Renal pelvis (tissue), 4 donors: ENCODE measurements around the gene SRGAP1. TPM values are rescaled to one million over a fixed set of nuclear protein-coding genes. Genes with fewer than 3 reads are reported as not detected.
"Not testable (repeated sequence)": the region's sequence is repeated elsewhere in the genome, so short reads cannot be mapped to it uniquely, and the experiment has no call there.

Experiments
- DNase-seq: peaks from one replicate; pipeline ENCODE4 v3.0.0-alpha.2; 2013
- polyA plus RNA-seq, 3 donors: library from polyadenylated mRNA; unstranded; fragments of 120-200 nt; gene quantifications; one replicate each; pipeline ENCODE4 v1.2.1, GENCODE V29; 2013; ENCODE audit not compliant: insufficient read length in 3 of 3

The SRGAP1 gene
- polyA plus RNA-seq, 3 donors, result 19.7 to 33.4 (median 24.3) TPM

DNA sequence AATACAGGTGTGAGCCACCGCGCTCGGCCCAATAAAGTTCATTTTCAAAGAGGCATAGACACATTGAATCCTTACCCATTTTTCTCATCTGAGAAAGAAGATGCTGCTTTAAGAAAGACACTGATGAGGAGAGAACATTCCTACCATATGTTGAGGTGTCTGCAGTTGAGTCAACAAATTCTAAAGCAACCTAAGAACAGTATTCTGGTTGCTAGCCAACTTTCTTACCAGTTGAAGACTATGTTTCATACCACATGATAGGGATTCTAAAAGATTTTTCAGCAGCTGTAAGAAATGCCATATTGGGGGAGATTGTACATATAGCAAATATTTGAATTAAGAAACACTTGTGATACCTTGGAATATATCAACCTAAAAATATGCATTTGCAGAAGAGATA, 160.1 kb downstream of the SRGAP1 start:
- DNase-seq, result no peak

DNA sequence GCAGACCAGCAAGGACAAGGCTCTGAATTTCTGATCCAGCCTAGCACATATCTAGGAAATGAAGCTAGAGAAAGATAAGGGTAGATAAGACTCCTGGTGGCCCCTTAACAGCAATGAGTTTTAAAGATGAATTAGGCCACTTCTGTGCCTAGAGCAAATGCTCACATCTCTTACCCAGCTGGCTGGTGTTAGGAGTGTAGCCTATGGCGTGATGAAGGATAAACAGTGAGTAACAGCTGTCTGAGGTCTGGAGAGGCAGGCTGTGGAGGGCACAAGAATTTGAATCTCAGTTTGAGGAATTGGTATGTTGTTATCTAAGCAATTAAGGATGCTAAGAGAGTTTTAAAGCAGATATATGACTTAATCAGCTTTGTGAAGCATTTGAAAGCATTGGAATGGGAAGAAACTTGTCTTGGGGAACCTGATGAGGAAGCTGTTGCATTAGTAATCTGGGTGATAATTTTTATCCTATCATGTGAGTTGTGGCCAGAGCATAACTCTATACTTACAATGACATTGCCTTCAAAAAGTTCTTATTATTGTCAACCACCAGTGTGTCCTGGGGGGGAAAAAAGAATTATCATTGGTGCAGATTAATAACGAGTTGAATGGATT, 161.8 kb downstream of the SRGAP1 start:
- DNase-seq, result no peak

DNA sequence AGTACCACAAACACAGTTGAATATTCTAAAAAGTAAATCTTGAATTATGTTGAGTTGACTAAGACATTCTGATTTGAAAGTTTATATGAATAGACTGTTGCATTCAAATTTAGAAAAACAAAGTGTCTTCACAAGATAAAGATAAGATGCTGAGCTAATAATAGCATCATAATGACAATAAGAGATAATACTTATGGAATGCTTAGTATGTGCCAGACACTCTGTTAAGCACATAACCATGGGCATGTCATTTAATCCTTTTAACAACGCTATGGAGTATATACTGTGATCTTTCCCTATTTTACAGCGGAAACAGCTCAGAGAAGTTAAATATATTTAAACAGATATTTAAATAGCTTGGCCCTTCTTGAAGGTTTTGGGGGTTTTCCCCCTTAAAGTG, 163.4 kb downstream of the SRGAP1 start:
- no peak for DNase-seq

DNA sequence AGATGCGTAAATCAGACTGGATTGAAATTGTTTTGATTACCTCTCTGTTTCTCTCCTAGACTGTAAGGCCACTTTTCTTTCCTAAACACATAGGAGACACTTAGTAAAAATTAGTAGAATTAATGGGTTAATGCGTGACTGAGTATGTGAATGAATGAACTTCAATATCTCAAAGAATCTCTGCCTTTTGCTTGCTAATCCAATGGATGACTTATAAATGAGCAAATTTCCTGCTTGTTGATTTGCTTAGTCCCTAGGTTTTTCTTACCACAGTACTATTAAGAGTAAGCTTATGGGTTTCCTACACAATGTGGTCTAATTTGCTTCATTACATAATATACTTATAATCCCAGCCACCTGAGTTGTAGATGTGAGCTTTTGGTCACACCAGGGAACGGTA, 164.1 kb downstream of the SRGAP1 start:
- DNase-seq, result no peak

DNA sequence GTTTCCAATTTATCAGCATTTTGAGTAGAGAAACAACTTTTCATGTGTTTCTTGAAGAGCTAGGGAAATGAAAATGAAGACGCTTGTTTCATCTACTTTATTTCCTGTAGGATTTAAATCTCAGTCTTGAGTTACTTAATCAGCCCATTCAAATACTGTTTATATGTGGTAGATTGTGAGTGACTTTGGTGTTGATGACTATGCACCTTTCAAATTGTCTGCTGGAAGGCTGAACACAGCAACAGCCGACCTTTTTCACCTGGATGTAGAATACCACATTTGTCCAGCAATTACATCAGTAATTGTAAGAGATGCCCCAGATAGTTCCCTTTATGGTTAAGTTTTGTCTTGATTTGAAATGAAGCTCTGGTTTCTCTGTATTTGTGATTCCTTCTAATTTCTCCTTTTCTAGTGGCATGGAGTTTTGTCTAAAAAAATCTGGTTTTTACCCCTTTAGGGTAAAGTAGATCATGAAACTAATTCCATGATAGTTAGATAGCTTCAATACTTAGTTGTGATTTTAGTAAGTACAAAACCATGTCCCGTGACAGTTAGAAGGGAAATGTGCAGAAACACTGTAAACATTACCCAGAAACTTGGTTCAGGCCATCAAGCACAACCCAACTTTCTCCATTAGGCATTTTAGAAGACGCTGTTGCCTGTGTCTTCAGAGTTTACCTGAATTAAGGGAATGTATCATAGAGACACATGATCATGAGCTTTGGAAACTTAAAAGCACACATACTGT, 165.0 kb downstream of the SRGAP1 start:
- no peak for DNase-seq

DNA sequence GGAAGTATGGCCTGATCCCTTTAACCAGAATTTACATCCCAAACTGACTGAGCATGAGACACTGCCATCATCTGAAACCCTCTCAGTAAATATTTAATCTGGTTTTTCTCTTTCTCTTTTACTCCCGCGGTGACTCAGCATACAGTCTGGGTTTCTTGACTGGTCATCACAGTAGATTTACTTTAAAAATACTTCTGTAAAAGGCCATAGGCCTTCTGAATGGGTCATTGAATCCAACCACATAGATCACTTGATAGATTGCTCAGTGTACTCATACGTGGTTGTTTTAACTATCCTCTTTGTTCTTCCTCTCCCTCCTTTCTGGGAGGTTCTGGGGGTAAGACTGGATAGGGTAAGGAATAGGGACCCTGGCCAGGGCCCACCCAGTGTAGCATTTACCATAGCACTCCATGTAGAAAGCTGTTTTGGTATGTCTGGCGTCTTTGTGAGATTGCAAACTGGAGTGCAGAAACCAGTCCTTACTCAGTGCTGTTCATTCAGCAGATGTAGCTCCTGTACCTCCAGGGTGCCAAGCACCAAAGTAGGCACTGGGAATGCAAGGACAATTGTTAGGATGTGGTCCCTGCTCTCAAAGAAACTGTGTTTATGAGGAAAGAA, 165.7 kb downstream of the SRGAP1 start:
- no peak for DNase-seq

DNA sequence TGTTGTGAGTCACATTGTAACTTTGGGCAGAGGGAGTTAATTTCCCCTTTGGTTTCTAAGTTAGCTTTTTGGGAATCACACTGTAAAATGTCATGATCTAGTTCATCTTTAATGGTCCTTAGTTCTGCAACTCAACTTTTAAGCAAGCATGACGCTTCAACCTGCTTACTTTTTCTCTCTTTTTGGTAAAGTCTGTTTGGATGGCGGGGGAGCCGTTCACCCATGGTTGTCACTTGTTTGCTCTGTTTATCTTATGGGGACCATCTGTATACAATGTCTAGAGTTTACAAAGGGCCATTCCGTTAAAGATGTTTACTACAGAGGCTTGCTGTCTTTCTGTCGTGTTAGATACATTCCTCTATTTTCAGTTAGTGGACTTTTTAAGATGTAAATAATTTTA, 172.0 kb downstream of the SRGAP1 start:
- DNase-seq, result no peak

DNA sequence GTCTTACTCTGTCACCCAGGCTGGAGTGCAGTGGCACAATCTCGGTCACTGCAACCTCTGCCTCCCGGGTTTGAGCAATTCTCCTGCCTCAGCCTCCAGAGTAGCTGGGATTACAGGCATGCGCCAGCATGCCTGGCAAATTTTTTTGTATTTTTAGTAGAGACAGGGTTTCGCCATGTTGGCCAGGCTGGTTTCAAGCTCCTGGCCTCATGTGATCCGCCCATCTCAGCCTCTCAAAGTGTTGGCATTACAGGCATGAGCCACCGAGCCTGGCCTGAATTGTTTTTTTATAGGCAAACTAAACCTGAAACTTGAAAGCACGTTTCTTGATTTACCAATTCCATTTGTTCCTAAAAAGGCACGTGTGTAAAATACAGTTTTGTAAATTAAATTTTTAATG, 173.6 kb downstream of the SRGAP1 start:
- DNase-seq, result not testable (repeated sequence)

DNA sequence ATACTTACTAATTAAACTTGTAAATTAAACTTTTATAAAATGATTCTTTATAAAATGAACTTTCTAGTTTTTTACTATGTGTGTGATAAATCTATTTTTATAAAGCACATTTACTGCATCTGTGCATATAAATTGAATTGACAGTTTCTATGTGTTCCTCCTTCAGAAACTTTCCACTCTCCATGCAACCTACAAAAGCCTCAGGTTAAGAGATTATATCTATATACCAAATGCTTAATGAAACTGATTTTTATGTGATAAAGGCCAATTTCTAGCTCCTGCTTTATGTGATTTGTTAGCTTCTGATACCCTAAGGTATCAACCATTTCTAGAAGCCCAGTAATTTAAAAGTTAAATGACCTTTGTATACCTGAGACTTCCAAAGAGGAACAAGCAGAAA, 174.0 kb downstream of the SRGAP1 start:
- no peak for DNase-seq

DNA sequence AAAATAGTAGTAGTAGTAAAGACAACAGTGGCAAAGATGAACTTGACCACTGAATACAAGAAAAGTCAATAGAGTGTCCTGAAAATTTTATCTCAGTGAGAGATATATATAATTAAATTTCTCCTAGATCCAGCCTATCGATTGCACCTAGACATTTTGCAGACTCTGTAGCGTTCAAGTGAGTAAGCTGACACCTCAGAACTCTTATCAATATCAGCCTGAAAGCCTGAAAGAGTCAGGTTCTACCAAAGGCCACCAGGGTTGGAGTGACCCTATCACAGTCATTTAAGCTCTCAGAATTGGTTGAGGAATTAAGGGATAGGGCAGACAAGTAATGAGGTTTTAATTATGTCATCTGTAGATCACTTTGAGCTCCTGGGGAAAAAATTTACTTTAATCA, 174.6 kb downstream of the SRGAP1 start:
- no peak for DNase-seq

DNA sequence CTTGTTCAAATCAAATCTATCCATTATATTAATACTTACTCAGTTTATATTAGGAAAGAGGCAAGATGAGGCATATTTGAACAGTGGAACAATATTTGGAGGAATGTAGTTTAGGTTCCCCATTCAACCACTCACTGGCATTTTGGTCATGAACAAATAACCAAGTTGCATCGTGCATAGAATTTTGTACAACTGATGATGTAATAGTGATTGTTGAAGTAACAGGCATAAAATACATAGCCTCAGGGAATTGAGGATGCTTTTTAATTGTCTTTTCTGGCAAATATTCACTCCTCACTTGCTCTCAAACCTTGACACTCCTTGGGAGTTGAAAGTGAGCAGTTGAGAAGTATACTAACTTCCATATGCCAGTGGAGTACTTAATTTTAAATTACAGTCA, 175.2 kb downstream of the SRGAP1 start:
- no peak for DNase-seq

DNA sequence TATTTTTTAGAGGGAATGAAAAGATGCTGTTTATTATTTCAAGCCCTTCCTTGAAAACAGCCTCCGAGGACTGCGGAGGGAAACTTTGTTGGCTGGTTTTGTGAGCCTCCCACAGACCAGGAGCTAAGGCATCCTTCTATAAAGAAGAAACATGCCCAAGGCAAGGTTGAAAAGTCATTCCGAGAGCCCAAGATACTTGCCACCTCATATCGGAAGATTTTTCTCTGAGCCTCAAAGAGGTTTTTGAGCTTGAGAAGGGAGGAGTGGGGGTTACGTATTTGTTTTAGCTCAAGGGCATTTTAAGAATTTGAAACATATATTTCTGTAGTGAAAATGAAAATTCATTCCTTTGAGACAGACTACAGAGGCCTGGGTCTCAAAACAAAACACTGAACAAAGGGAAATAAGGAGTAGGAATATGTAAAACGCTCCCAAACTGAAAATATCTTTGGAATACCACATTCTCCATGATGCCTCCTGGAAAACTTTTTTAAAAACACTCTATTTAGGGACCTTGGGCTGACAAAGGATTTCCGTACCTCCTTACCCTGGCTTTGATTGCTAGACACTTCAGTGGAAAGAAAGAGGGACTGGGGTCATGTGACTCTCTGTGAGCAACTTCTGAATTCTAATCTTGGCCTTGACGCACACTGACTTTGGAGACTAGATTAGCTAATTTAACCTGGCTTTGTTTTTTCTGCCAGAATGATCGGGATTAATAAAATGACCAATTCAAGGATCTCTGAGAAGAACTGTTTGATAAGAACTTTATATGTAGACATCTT, 180.9 kb downstream of the SRGAP1 start:
- no peak for DNase-seq

DNA sequence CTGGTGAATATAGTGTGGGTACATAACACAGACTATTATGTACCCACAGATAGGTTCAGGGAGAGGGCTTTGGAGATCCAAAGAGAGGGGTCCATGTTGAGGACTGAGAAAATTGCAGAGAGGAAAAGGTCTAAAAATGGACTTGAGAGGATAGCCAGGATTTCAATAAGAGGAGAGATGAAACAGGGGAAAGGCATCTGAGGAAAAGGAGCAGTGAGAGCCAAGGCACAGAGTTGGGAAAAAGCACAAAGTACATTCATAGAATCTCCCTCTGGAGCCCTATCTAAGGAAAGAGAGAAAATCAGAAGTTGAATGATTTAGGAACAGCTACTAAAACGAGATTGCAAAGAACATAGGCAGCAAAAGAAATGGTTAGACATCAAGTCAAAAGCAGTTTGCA, 182.8 kb downstream of the SRGAP1 start:
- DNase-seq, result no peak

DNA sequence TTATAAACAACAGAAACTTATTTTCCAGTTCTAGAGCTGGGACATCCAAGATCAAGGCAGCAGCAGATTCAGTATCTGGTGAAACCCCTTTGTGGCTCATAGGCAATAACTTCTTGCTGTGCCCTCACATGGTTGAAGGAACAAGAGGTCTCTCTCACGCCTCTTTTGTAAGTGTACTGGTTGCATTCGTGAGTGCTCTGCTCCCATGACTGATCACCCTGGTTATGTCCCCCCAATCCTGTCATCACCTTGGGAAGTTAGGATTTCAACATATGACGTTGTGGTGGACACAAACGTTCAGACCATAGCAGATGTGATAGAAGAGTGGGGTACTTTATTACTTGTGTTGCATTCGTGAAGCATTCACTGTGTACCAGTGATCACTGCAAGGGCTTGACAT, 184.0 kb downstream of the SRGAP1 start:
- no peak for DNase-seq

DNA sequence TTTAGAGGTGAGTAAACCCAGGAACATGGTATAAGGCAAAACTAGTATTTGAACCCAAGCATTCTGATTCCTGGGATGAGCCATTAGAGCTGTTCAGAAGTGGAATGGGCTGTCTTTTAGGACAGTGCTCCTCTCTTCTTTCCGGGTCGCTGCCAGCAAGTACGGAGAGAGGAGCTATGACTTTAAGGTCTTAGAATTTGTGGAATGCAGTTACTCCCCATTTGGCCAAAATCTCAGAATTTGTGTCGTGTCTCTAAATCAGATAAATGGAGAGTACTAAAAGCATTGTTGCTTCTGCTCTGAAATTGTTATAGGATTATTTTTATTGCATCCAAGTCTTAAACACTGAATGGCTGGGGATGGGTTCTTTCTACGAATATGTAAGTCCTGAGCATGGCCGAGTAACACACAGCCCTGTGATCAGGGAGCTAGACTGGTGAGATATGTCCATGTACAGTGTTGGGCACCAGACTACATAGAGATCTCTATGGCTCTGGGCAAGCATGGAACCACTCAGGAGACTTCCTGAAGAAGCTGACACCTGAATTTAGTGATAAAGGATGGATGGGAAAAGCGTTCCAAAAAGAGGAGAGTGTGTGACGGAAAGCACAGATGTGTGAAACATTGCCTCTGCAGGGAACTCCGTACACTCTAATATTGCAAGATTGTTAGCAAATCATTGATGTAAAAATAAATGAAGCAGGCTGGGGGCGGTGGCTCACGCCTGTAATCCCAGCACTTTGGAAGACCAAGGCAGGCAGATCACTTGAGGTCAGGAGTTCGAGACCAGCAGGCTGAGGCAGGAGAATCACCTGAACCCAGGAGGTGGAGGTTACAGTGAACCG, 184.7 kb downstream of the SRGAP1 start:
- no peak for DNase-seq

DNA sequence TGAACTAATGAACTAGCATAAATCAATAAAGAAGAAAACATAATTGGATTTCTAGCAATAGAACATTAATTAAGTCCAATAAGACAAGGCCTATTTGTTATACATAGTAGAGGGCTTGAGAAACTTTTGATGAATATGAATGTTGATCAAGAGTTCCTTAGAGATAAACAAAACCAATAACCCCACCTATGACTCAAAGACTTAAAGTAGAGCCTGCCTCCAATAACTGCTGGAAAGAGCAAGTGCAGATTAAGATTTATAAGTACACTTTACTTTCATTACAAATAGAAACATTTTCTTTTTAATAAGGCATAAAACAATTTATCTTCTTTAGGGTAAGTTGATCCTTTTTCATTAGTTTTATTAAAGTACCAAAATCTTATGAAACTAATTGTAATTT, 185.7 kb downstream of the SRGAP1 start:
- DNase-seq, result no peak

DNA sequence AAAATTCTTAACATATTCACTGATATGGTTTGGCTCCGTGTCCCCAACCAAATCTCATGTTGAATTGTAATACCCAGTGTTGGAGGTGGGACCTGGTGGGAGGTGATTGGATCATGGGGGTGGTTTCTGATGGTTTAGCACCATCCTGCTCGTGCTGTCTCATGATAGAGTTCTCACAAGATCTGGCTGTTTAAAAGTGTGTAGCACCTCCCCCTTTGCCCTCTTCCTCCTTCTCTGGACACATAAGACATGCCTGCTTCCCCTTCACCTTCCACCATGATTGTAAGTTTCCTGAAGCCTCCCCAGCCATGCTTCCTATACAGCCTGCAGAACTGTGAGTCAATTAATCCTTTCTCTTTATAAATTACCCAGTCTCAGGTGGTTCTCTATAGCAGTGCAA, 189.6 kb downstream of the SRGAP1 start:
- not testable (repeated sequence) for DNase-seq

DNA sequence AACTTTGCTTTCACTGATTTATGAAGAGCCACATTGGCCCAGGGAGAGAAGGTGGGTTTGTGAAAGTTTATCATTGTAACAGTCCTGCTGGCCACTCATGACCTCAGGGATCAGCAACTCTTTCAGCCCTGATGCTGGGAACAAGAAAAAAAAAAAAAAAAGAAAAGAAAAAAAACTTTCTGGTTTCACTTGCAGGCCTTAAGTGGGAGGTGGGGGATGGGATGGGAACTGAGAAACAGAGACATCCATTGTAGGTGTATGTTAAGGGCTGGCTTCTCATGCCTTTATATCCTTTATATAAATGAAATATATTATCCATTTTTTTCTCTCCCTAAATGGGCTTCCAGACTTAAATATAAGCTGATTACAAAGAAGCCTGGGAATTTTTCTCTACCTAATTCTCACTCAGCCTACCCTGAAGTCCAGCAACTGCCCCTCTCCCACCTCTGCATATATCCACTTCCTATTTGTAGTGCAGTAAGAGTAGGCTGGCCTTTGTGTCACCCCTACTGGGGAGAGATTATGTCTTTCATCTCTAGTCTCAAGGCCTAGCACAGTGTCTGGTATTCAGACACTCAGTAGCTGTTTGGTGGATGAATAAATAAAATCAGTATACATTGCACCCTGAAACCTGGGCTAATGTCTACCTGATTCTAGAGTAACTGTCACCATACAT, 190.5 kb downstream of the SRGAP1 start:
- DNase-seq, result no peak

DNA sequence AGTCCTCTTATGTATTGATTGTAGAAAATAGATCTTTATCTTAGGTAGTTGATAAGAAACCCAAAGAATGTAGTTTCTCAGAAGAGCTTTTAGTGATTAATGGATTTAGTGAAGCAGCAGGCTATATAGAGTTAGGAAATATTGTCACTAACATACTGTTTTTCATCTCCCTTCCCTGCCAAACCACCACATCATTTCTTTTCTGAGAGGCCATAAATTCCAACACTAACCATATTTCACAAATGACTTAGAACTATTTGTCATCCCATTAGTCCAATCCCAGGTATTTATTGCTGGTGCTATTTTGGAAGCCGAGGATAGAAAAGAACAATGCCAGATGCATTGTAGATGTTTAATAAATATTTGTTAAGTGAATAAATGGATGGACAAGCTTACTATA, 191.9 kb downstream of the SRGAP1 start:
- DNase-seq, result no peak

DNA sequence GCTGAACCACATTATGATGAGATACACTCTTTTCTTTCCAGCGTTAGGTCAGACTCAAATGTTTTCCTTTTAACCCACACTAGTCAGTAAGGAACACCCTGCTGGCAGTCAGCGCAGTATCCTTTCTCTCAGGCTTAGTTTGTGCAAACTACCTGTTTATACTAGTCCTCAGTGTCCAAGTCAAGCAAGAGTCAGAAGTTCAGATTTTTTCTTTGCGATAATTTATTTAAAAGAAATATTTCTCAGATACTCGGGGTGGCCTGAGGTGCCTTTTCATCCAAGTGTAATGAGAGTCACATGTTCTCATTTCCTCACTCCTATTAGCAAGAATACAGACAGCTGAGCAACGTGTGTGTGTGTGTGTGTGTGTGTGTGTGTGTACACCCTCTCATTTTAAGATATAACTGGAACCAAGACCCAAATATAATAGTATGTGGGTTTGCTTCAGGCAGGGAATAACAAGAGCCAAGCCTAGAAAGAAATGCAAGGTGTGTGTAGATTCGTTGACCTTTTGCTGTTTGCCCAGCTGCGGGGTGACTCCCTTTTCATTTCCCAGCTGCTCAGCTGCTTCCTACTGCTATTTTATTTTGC, 194.9 kb downstream of the SRGAP1 start:
- DNase-seq, result no peak

DNA sequence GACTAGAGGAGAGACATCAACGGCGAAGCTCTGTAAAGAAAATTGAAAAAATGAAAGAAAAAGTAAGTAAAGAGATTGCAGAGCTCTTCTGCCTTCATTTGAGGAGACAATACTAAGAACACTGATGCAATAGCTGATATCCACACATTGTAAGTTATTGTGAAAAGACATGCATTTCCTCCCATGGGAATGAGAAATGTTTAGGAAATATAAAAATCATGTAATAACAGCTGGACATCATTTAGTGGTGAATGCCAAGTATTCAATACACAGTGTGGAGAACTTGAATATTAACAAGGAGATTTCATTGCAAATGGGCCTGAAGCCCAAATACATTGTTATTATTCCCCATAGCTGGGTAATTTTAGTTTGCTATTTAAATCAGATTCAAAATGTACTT, 198.4 kb downstream of the SRGAP1 start:
- no peak for DNase-seq
